B cell (primary cell): ENCODE measurements around the gene BAK1. TPM values are rescaled to one million over a fixed set of nuclear protein-coding genes. Genes with fewer than 3 reads are reported as not detected.

Source experiments
- ATAC-seq: fragments of 200-7000 bp; cut with Tn5 transposase; one replicate; pipeline ENCODE4 v1.10.0; 2021; ENCODE audit warnings: low read depth, mild to moderate bottlenecking, moderate number of reproducible peaks, moderate library complexity
- CTCF ChIA-PET: fragments of 350-600 bp; sonication (Branson Sonifier 250); formaldehyde crosslinking; loops from one replicate; lab custom pipeline; 2021; ENCODE audit warnings: antibody characterized with exemption, inconsistent platforms; lab: Charles Lee
- POLR2A ChIA-PET: fragments of 350-600 bp; sonication (Branson Sonifier 250); formaldehyde crosslinking; loops from one replicate; lab custom pipeline; 2021; ENCODE audit warnings: antibody characterized with exemption; lab: Charles Lee
- DNase-seq: peaks from one replicate; pipeline ENCODE4 v3.0.0; 2013
- H2AFZ ChIP-seq: 2 replicates; pipeline ENCODE4 v1.6.1; 2012; ENCODE audit warnings: mild to moderate bottlenecking, low read depth, low read length; ENCODE audit not compliant: insufficient read depth, poor library complexity, severe bottlenecking
- H3K27ac ChIP-seq, 2 donors: 1 replicate in 1 of 2; 2 replicates in 1 of 2; pipeline ENCODE4 v1.5.1; 2012 to 2013; ENCODE audit warnings: low read length in 2 of 2, mild to moderate bottlenecking in 2 of 2, moderate library complexity in 1 of 2
- H3K27me3 ChIP-seq, 4 experiments: fragments of 200-600 bp in 1 of 4; sonication (generic) in 1 of 4; replicated peaks in 1 of 4; 1 replicate in 2 of 4; 2 replicates in 2 of 4; pipeline versions ENCODE4 v1.6.1 to v1.7.0; 2013 to 2016; ENCODE audit warnings: low read length in 3 of 4, mild to moderate bottlenecking in 2 of 4, mixed read lengths in 1 of 4, moderate library complexity in 1 of 4; ENCODE audit not compliant: insufficient read depth in 4 of 4, control insufficient read depth in 3 of 4; ENCODE audit errors: control extremely low read depth in 1 of 4
- H3K36me3 ChIP-seq, 2 experiments: replicated peaks in 1 of 2; 1 replicate in 1 of 2; 2 replicates in 1 of 2; pipeline versions ENCODE4 v1.6.1 to v1.7.1; 2013; ENCODE audit warnings: low read length in 1 of 2; ENCODE audit not compliant: insufficient read depth in 2 of 2, control insufficient read depth in 1 of 2; ENCODE audit errors: control extremely low read depth in 1 of 2, extremely low read depth in 1 of 2
- H3K4me1 ChIP-seq, 2 donors: fragments of 200-600 bp in 1 of 2; sonication (generic) in 1 of 2; 1 replicate in 1 of 2; 2 replicates in 1 of 2; pipeline versions ENCODE4 v1.5.1 to v1.6.1; 2013 to 2017; ENCODE audit warnings: low read length in 2 of 2; ENCODE audit not compliant: control insufficient read depth in 2 of 2, insufficient read depth in 2 of 2
- H3K4me2 ChIP-seq: replicated peaks from 2 replicates; pipeline ENCODE3; 2012; ENCODE audit warnings: mild to moderate bottlenecking, low read depth, low read length; ENCODE audit not compliant: poor library complexity, severe bottlenecking
- H3K4me3 ChIP-seq, 5 experiments: fragments of 200-600 bp in 1 of 5; sonication (generic) in 1 of 5; 1 replicate in 3 of 5; 2 replicates in 2 of 5; pipeline versions ENCODE4 v1.5.1 to v1.7.0; 2011 to 2016; ENCODE audit warnings: low read length in 4 of 5, mild to moderate bottlenecking in 4 of 5, low read depth in 2 of 5, control low read depth in 1 of 5, moderate library complexity in 1 of 5; ENCODE audit not compliant: insufficient read depth in 1 of 5; ENCODE audit errors: control extremely low read depth in 1 of 5, extremely low read depth in 1 of 5
- H3K79me2 ChIP-seq: fragments of 200-600 bp; sonication (generic); one replicate; pipeline ENCODE4 v1.6.0; 2016; ENCODE audit warnings: low read length; ENCODE audit not compliant: control insufficient read depth, insufficient read depth
- H3K9ac ChIP-seq: fragments of 200-600 bp; sonication (generic); 2 replicates; pipeline ENCODE4 v1.6.1; 2017; ENCODE audit warnings: mild to moderate bottlenecking, low read length, moderate library complexity
- H3K9me3 ChIP-seq, 3 donors: one replicate each; pipeline versions ENCODE4 v1.6.1 to v1.7.1; 2013; ENCODE audit warnings: low read length in 2 of 3; ENCODE audit not compliant: control insufficient read depth in 2 of 3, insufficient read depth in 1 of 3; ENCODE audit errors: control extremely low read depth in 1 of 3
- H4K20me1 ChIP-seq: 2 replicates; pipeline ENCODE4 v1.6.0; 2012; ENCODE audit warnings: mild to moderate bottlenecking, low read length; ENCODE audit not compliant: insufficient read depth, control insufficient read depth, poor library complexity, severe bottlenecking
- H3K27ac Mint-ChIP-seq: one replicate; pipeline ENCODE4 v1.8.0; 2021; ENCODE audit warnings: mixed read lengths
- H3K27me3 Mint-ChIP-seq: one replicate; pipeline ENCODE4 v1.8.0; 2021; ENCODE audit warnings: mixed read lengths
- H3K4me1 Mint-ChIP-seq: one replicate; pipeline ENCODE4 v1.8.0; 2021; ENCODE audit warnings: mixed read lengths
- H3K4me3 Mint-ChIP-seq: one replicate; pipeline ENCODE4 v1.8.0; 2021; ENCODE audit warnings: mixed read lengths
- H3K9me3 Mint-ChIP-seq: one replicate; pipeline ENCODE4 v1.8.0; 2022; ENCODE audit warnings: mixed read lengths; ENCODE audit not compliant: insufficient read depth
- EZH2 ChIP-seq: IDR thresholded peaks from 2 replicates; pipeline ENCODE4 v1.6.1; 2012; ENCODE audit warnings: borderline replicate concordance, low read depth, mild to moderate bottlenecking, moderate library complexity, low read length; ENCODE audit not compliant: insufficient read depth, poor library complexity, severe bottlenecking
- WGBS: methylation state at CpG from one replicate; pipeline ENCODE4 v1.1.5; 2013; ENCODE audit warnings: missing lambda C conversion rate; ENCODE audit not compliant: insufficient coverage; 5-methylcytosine and 5-hydroxymethylcytosine counted together
- intact Hi-C: fragments of 100-400 bp; cut with micrococcal nuclease; formaldehyde crosslinking; loops from one replicate; pipeline ENCODE4 v1.10.0; 2022
- polyA plus RNA-seq: library from polyadenylated mRNA; depleted of rRNA; stranded (reverse); fragments of >200 nt; gene quantifications from 2 replicates; pipeline ENCODE4 v1.2.3, GENCODE V29; 2012
- total RNA-seq, 2 donors: library from RNA; stranded (reverse); fragments of 120-200 nt in 1 of 2; gene quantifications; 1 replicate in 1 of 2; 2 replicates in 1 of 2; pipeline versions ENCODE4 v1.2.3 to v1.2.4, GENCODE V29; 2013 to 2022
- TF ChIP-seq, protein P1 (sequence below): fragments of 200-600 bp; IDR thresholded peaks from one replicate; pipeline ENCODE4 v1.8.0; 2022; ENCODE audit warnings: antibody characterized with exemption, mild to moderate bottlenecking

Gene BAK1
- total and polyA plus RNA-seq, 2 donors (not counting 1 experiment from before 2014, with no cell fraction given), result 23.3 to 34.3 TPM

DNA sequence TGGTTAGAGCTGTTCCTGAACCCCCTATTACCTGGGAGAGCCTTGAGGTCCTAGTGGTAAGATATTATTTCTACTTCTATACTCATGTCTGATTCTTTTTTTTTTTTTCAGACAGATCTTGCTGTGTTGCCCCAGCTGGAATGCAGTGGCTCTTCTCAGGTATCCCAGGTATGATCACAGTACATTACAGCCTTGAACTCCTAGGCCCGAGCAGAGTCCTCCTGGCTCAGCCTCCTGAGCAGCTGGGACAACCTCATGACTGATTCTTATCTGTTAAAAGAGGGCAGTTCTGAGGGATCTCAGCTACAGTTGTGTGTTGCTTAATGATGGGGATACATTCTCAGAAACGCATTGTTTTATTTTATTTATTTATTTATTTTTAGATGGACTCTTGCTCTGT, 30.2 kb downstream of the BAK1 start:
- DNase-seq (no peak), ATAC-seq (no peak)
- no CpG with 5 or more reads among the region's 2 CpGs for WGBS
- Histone ChIP-seq H4K20me1 (no peaks in the 10 kb centered on the region), H3K9ac (no peak overlapping the region), H3K4me1 (peaks cover 0 to 3% of the 10 kb centered on the region in 2 donors), H3K27me3 (no peaks in the 10 kb centered on the region), H3K4me3 (no peak overlapping the region), H2AFZ (no peak overlapping the region), H3K79me2 (no peaks in the 10 kb centered on the region), H3K4me2 (no peak overlapping the region), H3K36me3 (no peaks in the 10 kb centered on the region), H3K27ac (no peak overlapping the region), H3K9me3 (no peaks in the 10 kb centered on the region)
- intact Hi-C loops, result no loop called here
- no peak for TF ChIP-seq EZH2
- TF ChIP-seq, protein P1, sequence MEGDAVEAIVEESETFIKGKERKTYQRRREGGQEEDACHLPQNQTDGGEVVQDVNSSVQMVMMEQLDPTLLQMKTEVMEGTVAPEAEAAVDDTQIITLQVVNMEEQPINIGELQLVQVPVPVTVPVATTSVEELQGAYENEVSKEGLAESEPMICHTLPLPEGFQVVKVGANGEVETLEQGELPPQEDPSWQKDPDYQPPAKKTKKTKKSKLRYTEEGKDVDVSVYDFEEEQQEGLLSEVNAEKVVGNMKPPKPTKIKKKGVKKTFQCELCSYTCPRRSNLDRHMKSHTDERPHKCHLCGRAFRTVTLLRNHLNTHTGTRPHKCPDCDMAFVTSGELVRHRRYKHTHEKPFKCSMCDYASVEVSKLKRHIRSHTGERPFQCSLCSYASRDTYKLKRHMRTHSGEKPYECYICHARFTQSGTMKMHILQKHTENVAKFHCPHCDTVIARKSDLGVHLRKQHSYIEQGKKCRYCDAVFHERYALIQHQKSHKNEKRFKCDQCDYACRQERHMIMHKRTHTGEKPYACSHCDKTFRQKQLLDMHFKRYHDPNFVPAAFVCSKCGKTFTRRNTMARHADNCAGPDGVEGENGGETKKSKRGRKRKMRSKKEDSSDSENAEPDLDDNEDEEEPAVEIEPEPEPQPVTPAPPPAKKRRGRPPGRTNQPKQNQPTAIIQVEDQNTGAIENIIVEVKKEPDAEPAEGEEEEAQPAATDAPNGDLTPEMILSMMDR, result no peak
- no peak overlapping the region for H3K27ac Mint-ChIP-seq
- peaks cover 8% of the 10 kb centered on the region for H3K4me1 Mint-ChIP-seq
- peaks cover 4% of the 10 kb centered on the region for H3K27me3 Mint-ChIP-seq
- POLR2A ChIA-PET, result no interaction called here
- no peaks in the 10 kb centered on the region for H3K9me3 Mint-ChIP-seq
- H3K4me3 Mint-ChIP-seq, result no peak overlapping the region
- CTCF ChIA-PET, result no interaction called here

DNA sequence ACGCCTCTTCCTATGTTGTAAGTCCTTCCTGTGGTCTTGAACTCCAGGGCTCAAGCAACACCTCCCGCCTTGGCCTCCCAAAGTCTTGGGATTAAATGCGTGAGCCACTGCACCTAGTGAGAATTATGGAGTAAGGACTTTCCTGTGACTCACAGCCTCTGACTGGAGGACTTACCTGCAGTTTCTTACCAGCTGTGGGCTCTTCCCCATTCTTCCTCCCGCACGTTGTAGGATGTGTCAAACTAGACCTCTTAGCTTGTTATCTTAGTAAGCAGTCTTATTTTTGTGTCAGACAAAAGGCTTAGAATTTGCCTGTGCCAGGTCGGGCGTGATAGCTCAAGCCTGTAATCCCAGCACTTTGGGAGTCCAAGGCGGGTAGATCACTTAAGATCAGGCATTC, 30.9 kb downstream of the BAK1 start:
- no peak overlapping the region for H3K27ac ChIP-seq
- Mint-ChIP-seq H3K27ac (no peak overlapping the region), H3K27me3 (peaks cover 4% of the 10 kb centered on the region), H3K4me3 (no peak overlapping the region), H3K4me1 (peaks cover 8% of the 10 kb centered on the region), H3K9me3 (no peaks in the 10 kb centered on the region)
- intact Hi-C loops, result no loop called here
- DNase-seq (no peak), ATAC-seq (no peak)
- H3K4me1 ChIP-seq, result peaks cover 0 to 3% of the 10 kb centered on the region in 2 donors
- no peaks in the 10 kb centered on the region for H3K27me3 ChIP-seq
- no peaks in the 10 kb centered on the region for H3K36me3 ChIP-seq
- no peak overlapping the region for H2AFZ ChIP-seq
- TF ChIP-seq EZH2, result no peak
- TF ChIP-seq, protein P1, result no peak
- no peak overlapping the region for H3K4me2 ChIP-seq
- 90% methylated on average over 5 of the region's 8 CpGs for WGBS
- ChIA-PET CTCF (no interaction called here), POLR2A (no interaction called here)
- H3K9me3 ChIP-seq, result no peaks in the 10 kb centered on the region
- no peaks in the 10 kb centered on the region for H3K79me2 ChIP-seq
- no peak overlapping the region for H3K9ac ChIP-seq
- no peak overlapping the region for H3K4me3 ChIP-seq
- H4K20me1 ChIP-seq, result no peaks in the 10 kb centered on the region
